B cell (primary cell): Measurements from ENCODE around the gene BOD1. TPM values are rescaled to one million over a fixed set of nuclear protein-coding genes. Genes with fewer than 3 reads are reported as not detected.

Source experiments
- ATAC-seq: fragments of 200-7000 bp; cut with Tn5 transposase; one replicate; pipeline ENCODE4 v1.10.0; 2021; ENCODE audit warnings: low read depth, mild to moderate bottlenecking, moderate number of reproducible peaks, moderate library complexity
- CTCF ChIA-PET: fragments of 350-600 bp; sonication (Branson Sonifier 250); formaldehyde crosslinking; loops from one replicate; lab custom pipeline; 2021; ENCODE audit warnings: antibody characterized with exemption, inconsistent platforms; lab: Charles Lee
- POLR2A ChIA-PET: fragments of 350-600 bp; sonication (Branson Sonifier 250); formaldehyde crosslinking; loops from one replicate; lab custom pipeline; 2021; ENCODE audit warnings: antibody characterized with exemption; lab: Charles Lee
- DNase-seq: peaks from one replicate; pipeline ENCODE4 v3.0.0; 2013
- H2AFZ ChIP-seq: 2 replicates; pipeline ENCODE4 v1.6.1; 2012; ENCODE audit warnings: mild to moderate bottlenecking, low read depth, low read length; ENCODE audit not compliant: insufficient read depth, poor library complexity, severe bottlenecking
- H3K27ac ChIP-seq, 2 donors: 1 replicate in 1 of 2; 2 replicates in 1 of 2; pipeline ENCODE4 v1.5.1; 2012 to 2013; ENCODE audit warnings: low read length in 2 of 2, mild to moderate bottlenecking in 2 of 2, moderate library complexity in 1 of 2
- H3K27me3 ChIP-seq, 4 experiments: fragments of 200-600 bp in 1 of 4; sonication (generic) in 1 of 4; replicated peaks in 1 of 4; 1 replicate in 2 of 4; 2 replicates in 2 of 4; pipeline versions ENCODE4 v1.6.1 to v1.7.0; 2013 to 2016; ENCODE audit warnings: low read length in 3 of 4, mild to moderate bottlenecking in 2 of 4, mixed read lengths in 1 of 4, moderate library complexity in 1 of 4; ENCODE audit not compliant: insufficient read depth in 4 of 4, control insufficient read depth in 3 of 4; ENCODE audit errors: control extremely low read depth in 1 of 4
- H3K36me3 ChIP-seq, 2 experiments: replicated peaks in 1 of 2; 1 replicate in 1 of 2; 2 replicates in 1 of 2; pipeline versions ENCODE4 v1.6.1 to v1.7.1; 2013; ENCODE audit warnings: low read length in 1 of 2; ENCODE audit not compliant: insufficient read depth in 2 of 2, control insufficient read depth in 1 of 2; ENCODE audit errors: control extremely low read depth in 1 of 2, extremely low read depth in 1 of 2
- H3K4me1 ChIP-seq, 2 donors: fragments of 200-600 bp in 1 of 2; sonication (generic) in 1 of 2; 1 replicate in 1 of 2; 2 replicates in 1 of 2; pipeline versions ENCODE4 v1.5.1 to v1.6.1; 2013 to 2017; ENCODE audit warnings: low read length in 2 of 2; ENCODE audit not compliant: control insufficient read depth in 2 of 2, insufficient read depth in 2 of 2
- H3K4me2 ChIP-seq: replicated peaks from 2 replicates; pipeline ENCODE3; 2012; ENCODE audit warnings: mild to moderate bottlenecking, low read depth, low read length; ENCODE audit not compliant: poor library complexity, severe bottlenecking
- H3K4me3 ChIP-seq, 5 experiments: fragments of 200-600 bp in 1 of 5; sonication (generic) in 1 of 5; 1 replicate in 3 of 5; 2 replicates in 2 of 5; pipeline versions ENCODE4 v1.5.1 to v1.7.0; 2011 to 2016; ENCODE audit warnings: low read length in 4 of 5, mild to moderate bottlenecking in 4 of 5, low read depth in 2 of 5, control low read depth in 1 of 5, moderate library complexity in 1 of 5; ENCODE audit not compliant: insufficient read depth in 1 of 5; ENCODE audit errors: control extremely low read depth in 1 of 5, extremely low read depth in 1 of 5
- H3K79me2 ChIP-seq: fragments of 200-600 bp; sonication (generic); one replicate; pipeline ENCODE4 v1.6.0; 2016; ENCODE audit warnings: low read length; ENCODE audit not compliant: control insufficient read depth, insufficient read depth
- H3K9ac ChIP-seq: fragments of 200-600 bp; sonication (generic); 2 replicates; pipeline ENCODE4 v1.6.1; 2017; ENCODE audit warnings: mild to moderate bottlenecking, low read length, moderate library complexity
- H3K9me3 ChIP-seq, 3 donors: one replicate each; pipeline versions ENCODE4 v1.6.1 to v1.7.1; 2013; ENCODE audit warnings: low read length in 2 of 3; ENCODE audit not compliant: control insufficient read depth in 2 of 3, insufficient read depth in 1 of 3; ENCODE audit errors: control extremely low read depth in 1 of 3
- H4K20me1 ChIP-seq: 2 replicates; pipeline ENCODE4 v1.6.0; 2012; ENCODE audit warnings: mild to moderate bottlenecking, low read length; ENCODE audit not compliant: insufficient read depth, control insufficient read depth, poor library complexity, severe bottlenecking
- H3K27ac Mint-ChIP-seq: one replicate; pipeline ENCODE4 v1.8.0; 2021; ENCODE audit warnings: mixed read lengths
- H3K27me3 Mint-ChIP-seq: one replicate; pipeline ENCODE4 v1.8.0; 2021; ENCODE audit warnings: mixed read lengths
- H3K4me1 Mint-ChIP-seq: one replicate; pipeline ENCODE4 v1.8.0; 2021; ENCODE audit warnings: mixed read lengths
- H3K4me3 Mint-ChIP-seq: one replicate; pipeline ENCODE4 v1.8.0; 2021; ENCODE audit warnings: mixed read lengths
- H3K9me3 Mint-ChIP-seq: one replicate; pipeline ENCODE4 v1.8.0; 2022; ENCODE audit warnings: mixed read lengths; ENCODE audit not compliant: insufficient read depth
- EZH2 ChIP-seq: IDR thresholded peaks from 2 replicates; pipeline ENCODE4 v1.6.1; 2012; ENCODE audit warnings: borderline replicate concordance, low read depth, mild to moderate bottlenecking, moderate library complexity, low read length; ENCODE audit not compliant: insufficient read depth, poor library complexity, severe bottlenecking
- WGBS: methylation state at CpG from one replicate; pipeline ENCODE4 v1.1.5; 2013; ENCODE audit warnings: missing lambda C conversion rate; ENCODE audit not compliant: insufficient coverage; 5-methylcytosine and 5-hydroxymethylcytosine counted together
- intact Hi-C: fragments of 100-400 bp; cut with micrococcal nuclease; formaldehyde crosslinking; loops from one replicate; pipeline ENCODE4 v1.10.0; 2022
- polyA plus RNA-seq: library from polyadenylated mRNA; depleted of rRNA; stranded (reverse); fragments of >200 nt; gene quantifications from 2 replicates; pipeline ENCODE4 v1.2.3, GENCODE V29; 2012
- total RNA-seq, 2 donors: library from RNA; stranded (reverse); fragments of 120-200 nt in 1 of 2; gene quantifications; 1 replicate in 1 of 2; 2 replicates in 1 of 2; pipeline versions ENCODE4 v1.2.3 to v1.2.4, GENCODE V29; 2013 to 2022
- TF ChIP-seq, protein P1 (sequence below): fragments of 200-600 bp; IDR thresholded peaks from one replicate; pipeline ENCODE4 v1.8.0; 2022; ENCODE audit warnings: antibody characterized with exemption, mild to moderate bottlenecking

The BOD1 gene
- total and polyA plus RNA-seq, 2 donors (not counting 1 experiment from before 2014, with no cell fraction given) = 15.1 to 34.7 TPM

DNA sequence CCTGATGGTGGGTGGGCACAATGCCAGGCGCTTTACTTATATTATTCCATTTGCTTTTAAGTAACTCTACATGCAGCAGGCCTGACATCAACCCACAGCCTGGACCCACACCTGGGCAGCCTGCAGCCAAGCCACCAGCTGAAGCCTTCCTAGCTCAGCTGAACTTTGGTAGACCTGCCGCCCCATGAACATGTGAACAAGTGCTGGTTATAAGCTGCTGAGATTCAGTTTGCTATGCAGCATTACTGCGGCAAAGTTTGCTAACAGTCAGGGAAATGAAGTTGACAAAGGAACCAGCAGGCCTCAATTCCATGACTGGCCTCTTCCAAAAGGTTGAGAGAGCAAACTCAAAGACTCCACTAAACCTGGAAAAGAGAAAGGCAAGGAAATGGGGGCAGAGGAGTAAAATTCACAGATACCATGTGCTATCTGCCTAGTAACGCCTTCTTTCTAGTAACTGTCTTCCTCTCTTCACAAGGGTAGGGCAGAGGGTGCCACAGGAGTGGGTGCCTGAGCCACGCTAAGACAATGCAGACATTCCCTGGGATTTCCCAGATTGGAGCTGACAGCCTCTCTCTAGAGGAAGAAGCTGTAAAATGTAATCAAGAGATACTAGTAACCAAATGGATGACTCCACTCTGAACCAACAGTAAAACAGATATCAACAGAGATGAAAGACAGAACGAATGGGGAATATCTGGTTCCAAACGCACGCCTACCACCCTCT lies 2.9 kb downstream of the BOD1 start:
- no peak overlapping the region for H3K27ac Mint-ChIP-seq
- no peak for ATAC-seq
- H3K4me2 ChIP-seq = no peak overlapping the region
- H3K4me1 ChIP-seq = peaks cover 21 to 29% of the 10 kb centered on the region in 2 donors
- intact Hi-C loops = loop anchor here (10.0 kb wide), 2 partner anchors 849 to 1429 kb away; partner anchors contain the start of gene STK10
- no peak overlapping the region for H3K4me3 ChIP-seq
- H3K4me3 Mint-ChIP-seq = no peak overlapping the region
- H3K27ac ChIP-seq = no peak overlapping the region
- H3K36me3 ChIP-seq = peaks cover 0 to 38% of the 10 kb centered on the region in 2 experiments
- TF ChIP-seq, protein P1, sequence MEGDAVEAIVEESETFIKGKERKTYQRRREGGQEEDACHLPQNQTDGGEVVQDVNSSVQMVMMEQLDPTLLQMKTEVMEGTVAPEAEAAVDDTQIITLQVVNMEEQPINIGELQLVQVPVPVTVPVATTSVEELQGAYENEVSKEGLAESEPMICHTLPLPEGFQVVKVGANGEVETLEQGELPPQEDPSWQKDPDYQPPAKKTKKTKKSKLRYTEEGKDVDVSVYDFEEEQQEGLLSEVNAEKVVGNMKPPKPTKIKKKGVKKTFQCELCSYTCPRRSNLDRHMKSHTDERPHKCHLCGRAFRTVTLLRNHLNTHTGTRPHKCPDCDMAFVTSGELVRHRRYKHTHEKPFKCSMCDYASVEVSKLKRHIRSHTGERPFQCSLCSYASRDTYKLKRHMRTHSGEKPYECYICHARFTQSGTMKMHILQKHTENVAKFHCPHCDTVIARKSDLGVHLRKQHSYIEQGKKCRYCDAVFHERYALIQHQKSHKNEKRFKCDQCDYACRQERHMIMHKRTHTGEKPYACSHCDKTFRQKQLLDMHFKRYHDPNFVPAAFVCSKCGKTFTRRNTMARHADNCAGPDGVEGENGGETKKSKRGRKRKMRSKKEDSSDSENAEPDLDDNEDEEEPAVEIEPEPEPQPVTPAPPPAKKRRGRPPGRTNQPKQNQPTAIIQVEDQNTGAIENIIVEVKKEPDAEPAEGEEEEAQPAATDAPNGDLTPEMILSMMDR = no peak
- TF ChIP-seq EZH2 = no peak
- no peak overlapping the region for H3K9ac ChIP-seq
- H3K27me3 Mint-ChIP-seq = no peaks in the 10 kb centered on the region
- 100% methylated on average over 5 of the region's 8 CpGs for WGBS
- ChIA-PET POLR2A (no interaction called here), CTCF (interaction anchor here (0.9 to 9.0 kb wide), 3 partner anchors 167 to 359 kb away, joined by 3 to 201 read pairs (median 3); no protein-coding TSS in a partner anchor)
- no peaks in the 10 kb centered on the region for H3K9me3 ChIP-seq
- H3K9me3 Mint-ChIP-seq = no peaks in the 10 kb centered on the region
- H3K27me3 ChIP-seq = no peaks in the 10 kb centered on the region
- peaks cover 38% of the 10 kb centered on the region for H3K4me1 Mint-ChIP-seq
- no peak for DNase-seq
- H2AFZ ChIP-seq = no peak overlapping the region
- peaks cover 41% of the 10 kb centered on the region for H4K20me1 ChIP-seq
- H3K79me2 ChIP-seq = peaks cover 70% of the 10 kb centered on the region

DNA sequence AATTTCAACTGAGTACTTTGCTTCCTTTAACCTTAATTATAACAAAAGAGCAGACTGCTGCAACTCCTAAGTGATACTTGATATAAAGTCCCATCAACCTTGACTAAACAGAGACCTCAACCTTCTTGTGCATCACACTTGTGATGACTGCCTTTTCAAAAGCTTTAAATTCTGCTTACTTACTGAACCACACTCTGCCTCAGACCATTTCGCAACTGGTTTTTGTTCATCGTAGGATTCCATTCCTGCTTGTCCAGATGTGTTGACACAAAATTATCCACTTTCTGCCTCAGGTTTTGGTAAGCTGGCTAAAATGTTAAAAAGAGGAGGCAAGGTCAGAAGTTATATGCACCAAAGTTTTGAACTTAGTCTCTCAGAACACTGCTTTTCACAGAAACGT lies 3.5 kb downstream of the BOD1 start:
- no peaks in the 10 kb centered on the region for H3K9me3 Mint-ChIP-seq
- Histone ChIP-seq H3K27me3 (no peaks in the 10 kb centered on the region), H3K79me2 (peaks cover 70% of the 10 kb centered on the region), H3K4me3 (no peak overlapping the region), H4K20me1 (peaks cover 41% of the 10 kb centered on the region), H3K27ac (no peak overlapping the region), H3K36me3 (peaks cover 0 to 44% of the 10 kb centered on the region in 2 experiments), H3K4me1 (peaks cover 21 to 29% of the 10 kb centered on the region in 2 donors), H3K9ac (no peak overlapping the region), H2AFZ (no peak overlapping the region), H3K9me3 (no peaks in the 10 kb centered on the region), H3K4me2 (no peak overlapping the region)
- H3K4me3 Mint-ChIP-seq = no peak overlapping the region
- H3K27ac Mint-ChIP-seq = no peak overlapping the region
- no peak for DNase-seq
- H3K4me1 Mint-ChIP-seq = peaks cover 38% of the 10 kb centered on the region
- ATAC-seq = no peak
- intact Hi-C loops = loop anchor here (10.0 kb wide), 2 partner anchors 848 to 1428 kb away; partner anchors contain the start of gene STK10
- TF ChIP-seq, protein P1 = no peak
- TF ChIP-seq EZH2 = no peak
- ChIA-PET POLR2A (no interaction called here), CTCF (interaction anchor here (0.9 to 1.6 kb wide), 3 partner anchors 168 to 360 kb away, joined by 3 to 7 read pairs (median 3); no protein-coding TSS in a partner anchor)
- no peaks in the 10 kb centered on the region for H3K27me3 Mint-ChIP-seq
- no CpG with 5 or more reads among the region's 3 CpGs for whole genome bisulfite sequencing
